HG03066 (cell line): ENCODE data around the gene TM4SF1.
"Not testable (repeated sequence)": the region's sequence is repeated elsewhere in the genome, so short reads cannot be mapped to it uniquely, and the experiment has no call there.

Source experiments
- ATAC-seq: cut with Tn5 transposase; IDR thresholded peaks from one replicate; pipeline ENCODE4 v1.9.1; 2021; ENCODE audit warnings: low read depth; ENCODE audit not compliant: unreplicated experiment

Gene TM4SF1

GRCh38 chr3:149395107-149396089, 17.9 kb upstream of the TM4SF1 start:
- ATAC-seq = no peak

GRCh38 chr3:149393345-149394160, 16.1 kb upstream of the TM4SF1 start:
- peak; percentile 68 for ATAC-seq

GRCh38 chr3:149391960-149392359, 14.5 kb upstream of the TM4SF1 start:
- no peak for ATAC-seq

GRCh38 chr3:149390772-149391212, 13.3 kb upstream of the TM4SF1 start:
- ATAC-seq = no peak

- ATAC-seq = no peak
Measured at GRCh38 chr3:149390294-149390693, 12.8 kb upstream of the TM4SF1 start.

- no peak for ATAC-seq
Measured at GRCh38 chr3:149388531-149389417, 11.3 kb upstream of the TM4SF1 start.

- ATAC-seq = no peak
Measured at GRCh38 chr3:149388001-149388440, 10.6 kb upstream of the TM4SF1 start.

GRCh38 chr3:149386299-149386606, 8.8 kb upstream of the TM4SF1 start:
- no peak for ATAC-seq

GRCh38 chr3:149385617-149386298, 8.3 kb upstream of the TM4SF1 start:
- no peak for ATAC-seq

- no peak for ATAC-seq
Measured at GRCh38 chr3:149384911-149385321, 7.5 kb upstream of the TM4SF1 start.

GRCh38 chr3:149384167-149384566, 6.7 kb upstream of the TM4SF1 start:
- ATAC-seq = no peak

GRCh38 chr3:149383703-149384102, 6.3 kb upstream of the TM4SF1 start:
- ATAC-seq = no peak

- ATAC-seq = no peak
Measured at GRCh38 chr3:149382518-149382917, 5.1 kb upstream of the TM4SF1 start.

GRCh38 chr3:149382101-149382467, 4.6 kb upstream of the TM4SF1 start:
- ATAC-seq = no peak

- ATAC-seq = no peak
Measured at GRCh38 chr3:149381173-149382100, 4.0 kb upstream of the TM4SF1 start.

- not testable (repeated sequence) for ATAC-seq
Measured at GRCh38 chr3:149380220-149380619, 2.8 kb upstream of the TM4SF1 start.

- ATAC-seq = no peak
Measured at GRCh38 chr3:149378478-149379309, 1.2 kb upstream of the TM4SF1 start.
